Stimulated activated CD4-positive, alpha-beta T cell treated with anti-CD3 and anti-CD28 coated beads, Interleukin-4, amount 100 ng/mL, for 4 hours (primary cell): Measurements from ENCODE around the gene OR1K1.
A peak's percentile ranks its signal among the peaks of the same experiment; 100 is the strongest.
"Not testable (repeated sequence)": the region's sequence is repeated elsewhere in the genome, so short reads cannot be mapped to it uniquely, and the experiment has no call there.

Experiments used
- DNase-seq, 2 experiments: peaks; one replicate each; pipeline ENCODE4 v3.0.0-alpha.2; 2020

Gene OR1K1

DNA sequence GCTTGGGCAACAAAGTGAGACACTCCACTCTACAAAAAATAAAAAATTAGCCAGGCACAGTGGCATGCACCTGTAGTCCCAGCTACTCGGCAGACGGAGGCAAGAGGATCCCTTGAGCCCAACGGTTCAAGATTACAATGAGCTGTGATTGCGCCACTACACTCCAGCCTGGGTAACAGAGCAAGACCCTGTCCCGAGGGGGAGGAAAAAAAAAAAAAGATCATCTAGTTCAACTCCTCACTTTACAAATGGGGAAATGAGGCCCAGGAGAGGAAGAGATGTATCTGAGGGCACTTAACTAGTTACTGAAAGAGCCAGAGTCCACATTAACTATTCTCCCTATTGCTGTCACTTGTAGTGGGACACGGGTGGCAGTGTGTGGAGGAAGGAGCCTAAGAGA is 14.6 kb downstream of the OR1K1 start:
- DNase-seq, result no peak

- no peak for DNase-seq
These were observed 15.6 kb downstream of the OR1K1 start for GRCh38 chr9:122815544-122815943.

GRCh38 chr9:122816163-122816867 is 16.4 kb downstream of the OR1K1 start:
- DNase-seq, result peak; percentile 20 to 36

DNA sequence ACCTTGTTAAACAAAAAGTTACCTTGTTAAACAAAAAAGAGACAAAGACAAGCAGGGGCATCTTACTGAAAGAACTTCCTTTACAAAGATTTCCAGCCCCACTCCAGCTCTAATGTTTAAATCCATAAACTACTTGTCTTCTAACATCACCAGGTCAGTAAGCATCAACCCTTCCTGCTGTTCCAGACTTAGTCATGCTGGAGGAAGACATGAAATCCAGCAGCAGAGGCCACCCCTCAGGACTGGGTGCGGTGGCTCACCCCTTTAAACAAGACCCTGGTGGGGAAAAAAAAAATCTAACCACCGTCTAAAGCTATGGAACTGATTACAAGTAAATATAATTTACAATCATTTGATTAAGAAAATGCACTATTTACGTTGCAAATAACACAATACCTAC is 19.4 kb downstream of the OR1K1 start:
- DNase-seq, result no peak

GRCh38 chr9:122819791-122820489 is 20.0 kb downstream of the OR1K1 start:
- no peak for DNase-seq

- DNase-seq, result no peak
These were observed 20.5 kb downstream of the OR1K1 start for GRCh38 chr9:122820490-122820845.

DNA sequence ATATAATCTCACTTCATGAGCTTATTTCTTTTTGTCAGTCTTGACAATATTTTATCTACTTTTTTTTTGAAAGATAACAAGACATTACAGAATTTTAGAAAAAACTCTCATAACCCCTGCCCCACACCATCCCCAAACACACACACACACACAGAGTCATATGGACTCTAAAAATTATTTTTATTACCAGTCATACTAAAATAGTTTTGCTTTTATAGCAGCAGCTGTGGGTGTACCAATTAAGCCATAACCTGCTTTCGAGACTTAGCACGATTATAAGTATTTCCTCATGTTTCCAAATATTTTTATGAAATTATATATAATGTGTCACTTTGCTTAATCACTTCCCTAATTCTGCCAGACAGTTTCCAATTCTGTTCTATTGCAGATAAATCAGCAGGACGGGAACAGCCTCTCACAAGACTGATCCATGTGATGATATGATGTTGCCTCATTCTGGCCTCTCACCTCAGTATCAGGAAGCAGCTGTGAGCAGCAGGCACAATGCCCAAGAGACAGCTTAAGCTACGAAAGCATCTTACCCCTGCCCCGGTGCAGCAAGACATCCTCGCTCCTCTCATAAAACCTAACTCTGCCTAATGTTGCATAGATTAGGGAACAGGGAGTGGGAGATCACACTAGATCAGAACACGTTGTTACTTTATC is 21.5 kb downstream of the OR1K1 start:
- DNase-seq, result no peak

DNA sequence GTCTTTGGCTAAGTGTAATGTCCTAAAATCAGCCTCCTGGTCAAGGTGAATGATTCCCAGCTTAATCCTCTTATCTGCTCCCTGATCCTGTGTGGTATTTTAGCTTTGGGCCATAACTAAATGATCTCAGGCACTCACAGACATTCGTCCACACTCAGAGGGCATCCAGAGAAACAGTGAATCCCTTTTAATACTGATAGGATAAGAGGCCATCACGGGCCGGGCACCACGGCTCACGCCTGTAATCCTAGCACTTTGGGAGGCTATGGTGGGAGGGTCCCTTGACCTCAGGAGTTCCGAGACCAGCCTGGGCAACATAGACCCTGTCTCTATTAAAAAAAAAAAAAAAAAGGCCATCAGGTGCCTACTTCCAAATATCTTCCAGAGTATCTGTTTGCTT is 22.1 kb downstream of the OR1K1 start:
- no peak for DNase-seq

GRCh38 chr9:122822938-122823337 is 23.0 kb downstream of the OR1K1 start:
- no peak for DNase-seq

GRCh38 chr9:122827761-122828093 is 27.8 kb downstream of the OR1K1 start:
- no peak for DNase-seq

DNA sequence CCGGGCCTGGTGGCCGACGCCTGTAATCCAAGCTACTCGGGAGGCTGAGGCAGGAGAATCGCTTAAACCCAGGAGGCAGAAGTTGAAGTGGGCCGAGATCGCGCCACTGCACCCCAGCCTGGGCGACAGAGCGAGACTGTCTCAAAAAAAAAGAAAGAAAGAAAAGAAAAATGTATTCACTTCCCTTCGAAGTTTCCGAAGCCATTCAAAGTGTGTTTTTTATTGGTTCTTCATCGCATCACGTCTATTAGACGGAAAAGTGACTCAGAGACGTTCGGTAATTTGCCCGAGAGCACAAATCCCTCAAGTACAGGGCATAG is 29.0 kb downstream of the OR1K1 start:
- not testable (repeated sequence) for DNase-seq

DNA sequence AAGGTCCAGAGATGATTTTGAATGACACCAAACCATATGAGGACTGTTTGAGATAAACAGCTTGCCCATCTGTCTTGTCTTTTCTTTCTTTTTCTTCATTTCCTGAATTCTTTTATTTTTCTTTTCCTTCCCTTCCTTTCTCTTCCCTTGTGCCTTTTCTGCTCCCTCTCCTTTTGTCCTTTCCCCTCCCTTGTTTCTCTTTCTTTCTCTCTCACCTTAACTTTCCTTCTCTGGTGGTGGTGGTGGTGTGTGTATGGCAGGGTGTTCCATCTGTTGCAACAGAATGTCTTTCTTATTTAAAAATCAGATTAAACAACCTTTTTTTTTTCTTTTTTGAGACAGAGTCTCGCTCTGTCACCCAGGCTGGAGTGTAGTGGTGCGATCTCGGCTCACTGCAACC is 32.3 kb downstream of the OR1K1 start:
- DNase-seq, result no peak

DNA sequence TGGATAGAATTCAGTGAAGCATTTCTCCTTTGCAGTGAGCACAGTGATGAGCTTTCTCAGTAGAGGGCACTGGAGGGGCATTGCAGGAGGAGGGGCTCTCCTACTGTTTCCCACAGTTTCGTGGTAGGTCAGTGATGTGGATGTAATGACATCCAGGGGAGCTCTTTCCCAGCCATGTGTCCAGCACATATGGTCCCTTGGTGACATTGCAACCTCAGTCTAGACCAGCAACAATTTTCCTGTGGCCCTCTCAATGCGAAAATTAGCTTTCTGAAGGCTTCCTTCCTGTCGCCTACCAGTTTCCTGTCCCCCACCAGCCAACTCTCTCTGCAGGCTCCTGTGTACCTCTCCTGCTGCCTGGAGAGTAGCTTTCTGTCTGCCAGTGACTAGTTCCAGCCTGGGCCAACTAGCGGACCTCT is 35.4 kb downstream of the OR1K1 start:
- DNase-seq, result peak in 1 of 2 experiments; percentile 9

DNA sequence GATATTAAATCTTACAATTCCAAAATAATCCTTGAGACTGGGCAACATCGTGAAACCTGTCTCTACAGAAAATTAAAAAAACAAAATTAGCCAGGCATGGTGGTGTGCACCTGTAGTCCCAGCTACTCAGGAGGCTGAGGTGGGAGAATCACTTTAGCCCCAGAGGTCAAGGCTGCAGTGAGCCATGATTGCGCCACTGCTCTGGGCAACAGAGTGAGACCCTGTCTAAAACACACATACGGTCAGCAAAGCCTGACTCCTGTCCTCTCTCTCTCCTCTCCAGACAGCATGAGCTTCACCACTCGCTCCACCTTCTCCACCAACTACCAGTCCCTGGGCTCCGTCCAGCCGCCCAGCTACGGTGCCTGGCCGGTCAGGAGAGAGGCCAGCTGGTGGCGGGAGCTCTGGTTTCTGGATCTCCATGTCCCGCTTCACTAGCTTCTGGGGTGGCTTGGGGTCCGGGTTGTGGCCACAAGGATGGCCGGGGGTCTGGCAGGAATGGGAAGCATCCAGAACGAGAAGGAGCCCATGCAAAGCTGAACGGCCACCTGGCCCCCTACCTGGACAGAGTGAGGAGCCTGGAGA is 37.4 kb downstream of the OR1K1 start:
- DNase-seq, result no peak

DNA sequence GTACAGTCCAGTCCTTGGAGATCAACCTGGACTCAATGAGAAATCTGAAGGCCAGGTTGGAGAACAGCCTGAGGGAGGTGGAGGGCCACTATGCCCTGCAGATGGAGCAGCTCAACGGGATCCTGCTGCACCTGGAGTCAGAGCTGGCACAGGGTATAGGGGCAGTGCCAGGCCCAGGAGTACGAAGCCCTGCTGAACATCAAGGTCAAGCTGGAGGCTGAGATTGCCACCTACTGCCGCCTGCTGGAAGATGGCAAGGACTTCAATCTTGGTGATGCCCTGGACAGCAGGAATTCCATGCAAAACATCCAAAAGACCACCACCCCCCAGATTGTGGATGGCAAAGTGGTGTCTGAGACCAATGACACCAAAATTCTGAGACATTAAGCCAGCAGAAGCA is 38.5 kb downstream of the OR1K1 start:
- not testable (repeated sequence) for DNase-seq

GRCh38 chr9:122841501-122841900 is 41.6 kb downstream of the OR1K1 start:
- no peak for DNase-seq

DNA sequence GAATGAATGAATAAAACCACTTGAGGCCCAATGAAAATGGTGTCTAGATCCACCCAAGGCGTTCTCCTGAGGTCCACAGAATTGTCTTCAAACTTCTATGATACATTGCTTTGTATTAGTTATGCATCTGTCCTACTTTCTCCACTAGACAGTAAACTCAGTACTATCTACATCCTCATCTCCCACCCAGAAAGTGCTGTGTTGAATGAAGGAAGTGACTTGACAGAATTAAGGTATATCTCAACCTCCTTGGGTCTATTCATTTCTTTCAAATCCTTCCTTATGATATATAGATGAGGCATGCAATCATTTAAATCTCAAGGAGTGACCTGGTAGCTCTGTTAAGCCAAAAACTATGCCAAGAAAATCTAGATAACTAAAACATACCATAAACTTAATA is 44.2 kb downstream of the OR1K1 start:
- DNase-seq, result no peak

DNA sequence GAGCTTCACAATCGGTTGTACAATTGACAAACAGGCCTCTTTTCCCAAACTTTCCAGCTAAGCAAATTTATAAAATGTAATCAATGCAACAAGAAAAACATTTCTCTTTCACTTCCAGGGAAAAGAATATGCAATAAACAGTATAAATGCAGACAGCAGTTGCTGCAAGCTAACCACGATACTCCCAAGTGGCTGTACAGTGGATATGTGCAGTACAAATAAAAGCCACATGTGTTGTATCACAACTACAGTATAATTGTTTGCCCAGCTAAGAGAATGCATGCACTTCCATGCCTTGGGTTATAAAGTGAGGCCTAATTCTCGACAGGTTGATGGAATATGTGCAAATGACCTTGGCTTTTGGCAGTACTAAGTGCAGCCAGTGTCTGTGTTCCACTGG is 45.2 kb downstream of the OR1K1 start:
- no peak for DNase-seq

DNA sequence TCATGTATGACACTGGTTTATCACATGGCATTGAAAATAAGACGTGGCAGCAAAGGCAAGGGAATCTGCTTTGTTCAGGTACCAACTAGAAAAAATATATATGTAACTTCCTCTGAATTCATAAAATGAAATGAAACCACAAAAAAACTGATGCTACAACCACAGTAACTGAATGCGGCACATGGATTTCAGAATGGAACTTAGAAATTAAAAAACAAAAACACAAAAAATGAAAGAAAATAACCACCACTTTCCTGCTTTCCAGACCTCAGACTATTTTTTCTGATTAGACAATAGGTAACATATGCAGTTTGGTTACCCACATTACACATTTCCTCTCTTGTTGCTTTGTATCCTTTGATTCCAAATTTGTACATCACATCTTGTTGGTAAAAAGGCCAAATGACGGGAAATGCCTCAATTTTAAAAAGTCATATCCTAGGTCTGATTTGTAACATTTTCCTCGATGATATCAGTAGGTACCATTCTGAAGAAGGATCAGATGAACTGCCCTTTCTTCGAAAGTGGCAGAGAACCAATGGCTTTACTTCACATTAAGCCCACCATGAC is 46.5 kb downstream of the OR1K1 start:
- DNase-seq, result no peak

DNA sequence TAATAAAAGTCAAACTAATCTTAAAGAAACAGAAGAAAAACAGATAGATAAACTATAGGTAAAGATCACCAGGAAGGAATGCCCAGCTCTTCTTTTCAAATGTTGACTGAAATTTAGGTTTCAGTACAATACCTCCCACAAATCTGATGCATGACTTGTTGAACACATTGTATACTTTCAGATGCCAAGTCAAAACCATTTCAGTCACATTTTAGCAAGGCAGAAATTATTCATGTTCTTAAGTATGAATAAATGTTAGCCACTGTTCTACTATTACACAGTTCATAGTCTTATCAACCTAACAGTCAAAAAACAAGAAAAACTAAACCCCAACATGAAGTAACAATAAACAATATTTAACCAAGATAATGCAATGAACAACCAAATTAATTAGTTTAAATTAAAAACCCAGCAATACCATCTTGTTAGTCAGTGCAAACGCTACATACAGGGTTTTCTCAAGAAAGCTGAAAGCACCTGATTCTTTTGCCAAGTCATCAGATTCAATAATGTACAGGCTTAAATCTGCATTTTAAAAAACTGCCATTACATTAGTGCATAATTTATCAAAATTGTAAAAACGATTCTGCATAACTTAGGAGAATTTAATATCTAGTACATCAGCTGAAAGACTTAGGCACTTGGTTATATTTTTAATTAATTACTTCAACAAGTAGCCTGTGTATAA is 48.5 kb downstream of the OR1K1 start:
- no peak for DNase-seq
